Sciatic nerve (tissue), 2 donors: ENCODE data around the gene DSG3. TPM values are rescaled to one million over a fixed set of nuclear protein-coding genes. Genes with fewer than 3 reads are reported as not detected.
"Not testable (repeated sequence)": the region's sequence is repeated elsewhere in the genome, so short reads cannot be mapped to it uniquely, and the experiment has no call there.

Experiments
- ATAC-seq: fragments of 200-7000 bp; cut with Tn5 transposase; one replicate; pipeline ENCODE4 v1.9.1; 2020; ENCODE audit warnings: mild to moderate bottlenecking, moderate library complexity
- DNase-seq: peaks from one replicate; pipeline ENCODE4 v3.0.0-alpha.2; 2020; ENCODE audit warnings: low spot score
- intact Hi-C: fragments of 100-400 bp; cut with DNase I; formaldehyde crosslinking; loops from one replicate; pipeline ENCODE4 v1.14.2; 2022
- total RNA-seq: library from RNA; stranded (reverse); fragmentation: NEBNext Ultra II Directional; extraction: Animal tissue kit (Norgen Biotek cat#: 25700); gene quantifications from one replicate; pipeline ENCODE4 v1.2.1, GENCODE V29; 2021
- donor health status: DM: no; HTN: no; CAD: no.
- donor health status: DM: no; HTN: no; CAD: no.

The DSG3 gene
- total RNA-seq, 1 donor from 2014 or later: not detected

- intact Hi-C loops, DNase-seq: not testable (repeated sequence)
These were observed 59.6 kb downstream of the DSG3 start for GRCh38 chr18:31507124-31507523.

GRCh38 chr18:31508781-31509180, 61.2 kb downstream of the DSG3 start:
- intact Hi-C loops: no loop called here
- no peak for ATAC-seq

More at GRCh38 chr18:31507124-31507523, 59.6 kb downstream of the DSG3 start:
- ATAC-seq: not testable (repeated sequence)

DNA sequence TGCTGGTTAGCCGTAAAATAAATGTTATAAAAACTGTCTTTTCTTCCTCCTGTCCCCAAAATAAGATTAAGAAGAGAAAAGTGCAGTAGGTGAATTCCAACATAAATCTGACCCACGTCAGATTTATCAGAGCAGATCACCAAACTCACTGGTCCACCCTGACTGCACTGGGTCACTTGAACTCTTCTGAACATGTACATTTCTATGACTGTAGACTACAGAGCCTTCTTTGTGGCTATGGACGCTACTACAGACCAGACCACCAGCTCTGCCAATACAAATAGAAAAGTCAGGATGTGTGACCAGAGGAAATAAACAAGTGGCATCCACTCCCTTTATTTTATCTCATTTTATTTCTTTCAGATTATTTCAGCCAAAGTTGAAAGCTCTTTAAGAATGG, 62.0 kb downstream of the DSG3 start:
- ATAC-seq (no peak), DNase-seq (no peak)
- intact Hi-C loops: no loop called here

More at GRCh38 chr18:31508781-31509180, 61.2 kb downstream of the DSG3 start:
- no peak for DNase-seq

DNA sequence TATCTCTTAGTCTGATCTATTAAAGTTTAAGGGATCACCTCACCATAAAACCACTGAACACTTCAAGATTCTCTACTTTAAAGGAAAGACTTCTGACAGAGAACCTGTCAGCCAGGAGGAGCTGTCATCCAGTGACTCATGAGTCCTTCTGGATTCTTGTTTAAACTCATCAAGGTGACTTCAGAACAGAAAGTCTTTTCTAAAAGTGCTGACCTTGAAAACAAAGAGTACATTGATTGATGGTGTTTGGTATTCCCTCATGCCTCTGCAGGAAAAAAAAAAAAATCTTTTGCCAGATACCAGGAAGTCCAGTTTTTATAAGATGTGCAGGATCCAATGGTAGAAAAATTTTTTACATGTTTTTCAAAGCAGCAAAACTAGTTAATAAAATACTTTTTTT, 62.8 kb downstream of the DSG3 start:
- ATAC-seq (no peak), DNase-seq (no peak)
- intact Hi-C loops: no loop called here

- DNase-seq (no peak), ATAC-seq (no peak)
- intact Hi-C loops: no loop called here
These were observed 63.6 kb downstream of the DSG3 start for GRCh38 chr18:31511098-31511497.

DNA sequence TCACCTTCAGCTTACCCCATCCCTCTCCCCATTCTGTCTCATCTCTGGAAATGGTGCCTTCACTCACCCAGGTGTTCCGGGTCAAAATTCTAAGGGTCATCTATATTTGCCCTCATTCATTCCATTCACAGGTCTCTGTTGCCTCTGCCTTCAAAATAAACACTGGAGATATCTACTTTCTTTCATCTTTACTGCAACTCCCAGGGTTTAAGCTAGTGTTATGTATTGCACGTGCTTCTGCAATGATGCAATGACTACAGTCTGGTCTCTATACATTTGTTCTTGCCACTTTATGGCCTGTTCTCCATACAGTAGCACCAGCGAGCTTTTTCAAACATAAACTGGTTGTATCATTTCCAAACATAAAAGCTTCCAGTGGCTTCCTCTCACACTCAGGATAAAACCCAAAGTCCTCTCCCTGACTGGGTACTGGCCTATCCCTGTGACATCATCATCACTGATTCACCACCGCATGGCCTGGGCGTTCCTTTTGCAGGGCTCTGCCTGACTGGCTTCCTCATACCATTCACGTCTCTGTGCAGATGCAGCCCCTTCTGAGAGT, 64.7 kb downstream of the DSG3 start:
- intact Hi-C loops: no loop called here
- ATAC-seq (no peak), DNase-seq (no peak)

DNA sequence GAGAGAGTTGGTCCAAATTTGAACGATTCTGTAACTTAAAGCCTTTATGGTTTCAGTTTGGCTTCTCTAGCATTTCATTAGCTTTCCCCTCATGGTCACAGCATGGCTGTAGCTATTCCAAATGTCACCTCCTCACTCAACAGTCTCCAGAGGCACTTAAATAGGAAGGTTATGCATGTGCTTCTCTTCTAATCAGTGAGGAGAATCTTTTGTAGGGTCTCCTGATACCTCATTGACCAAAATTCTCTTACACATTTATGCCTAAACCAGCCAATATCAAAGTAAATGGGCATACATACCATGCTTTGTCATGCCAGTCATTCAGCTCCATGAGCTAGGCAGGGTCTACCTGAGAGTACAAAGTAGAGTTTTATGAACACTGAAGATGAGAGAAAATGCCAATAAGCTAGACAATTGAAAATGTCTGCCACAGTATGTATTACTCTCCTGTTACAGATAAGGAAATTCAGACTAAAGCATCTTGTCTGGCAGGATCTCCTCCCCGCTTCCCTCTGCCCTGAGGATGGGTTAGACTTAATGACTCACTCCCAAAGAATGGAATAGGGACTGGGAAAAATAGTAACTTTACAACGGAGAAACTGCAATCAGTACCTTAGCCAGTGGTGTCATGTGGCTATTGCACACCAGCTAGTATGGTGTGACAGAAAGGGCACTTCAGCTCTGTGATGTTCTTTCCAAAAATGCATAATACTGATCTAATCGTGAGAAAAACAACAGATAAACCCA, 65.8 kb downstream of the DSG3 start:
- ATAC-seq: no peak
- DNase-seq: no peak
- intact Hi-C loops: no loop called here

- DNase-seq: no peak
- intact Hi-C loops: no loop called here
These were observed 68.9 kb downstream of the DSG3 start for GRCh38 chr18:31516437-31516836.

GRCh38 chr18:31526374-31526773, 78.8 kb downstream of the DSG3 start:
- ATAC-seq: no peak
- intact Hi-C loops: no loop called here
- DNase-seq: no peak

More at GRCh38 chr18:31516437-31516836, 68.9 kb downstream of the DSG3 start:
- no peak for ATAC-seq

Other genes with a start within 250 kb of the DSG3 start
- gene DSG1, start 129.6 kb upstream of the DSG3 start, total RNA-seq: 0.04 TPM
- not detected for gene DSG4, start 71.0 kb upstream of the DSG3 start, total RNA-seq
- gene DSG2, start 50.4 kb downstream of the DSG3 start, total RNA-seq: 10.8 TPM
- gene TTR, start 144.1 kb downstream of the DSG3 start, total RNA-seq: not detected
- 6.4 TPM for gene B4GALT6, start 236.8 kb downstream of the DSG3 start, total RNA-seq